CD4-positive, alpha-beta T cell treated with Interleukin-4 for 4 hours (primary cell): ENCODE measurements around the gene MYL6.
"Not testable (repeated sequence)": the region's sequence is repeated elsewhere in the genome, so short reads cannot be mapped to it uniquely, and the experiment has no call there.

Experiments used
- DNase-seq: peaks from one replicate; pipeline ENCODE4 v3.0.0-alpha.2; 2020

MYL6 gene

DNA sequence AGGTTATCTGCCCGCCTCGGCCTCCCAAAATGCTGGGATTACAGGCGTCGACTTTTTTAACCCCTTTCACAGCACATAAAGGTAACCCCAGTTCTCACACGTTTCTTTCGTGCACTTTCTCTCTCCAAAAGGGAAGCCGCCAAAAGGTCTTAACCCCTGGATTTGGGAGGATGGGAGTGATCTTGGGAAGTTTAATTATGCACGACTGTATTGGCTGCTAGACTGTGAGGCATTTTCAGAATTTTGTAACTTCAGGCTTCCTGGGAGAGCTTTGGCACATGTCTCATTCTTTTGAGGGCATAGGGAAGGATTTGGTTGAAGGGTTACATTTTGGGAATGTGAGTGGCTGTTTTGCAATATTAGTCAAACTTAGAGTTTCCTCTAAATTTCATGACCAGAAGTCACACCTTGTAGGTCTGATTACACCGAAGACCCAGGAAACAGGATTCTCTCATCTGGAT, 32.6 kb downstream of the MYL6 start:
- DNase-seq, result no peak

DNA sequence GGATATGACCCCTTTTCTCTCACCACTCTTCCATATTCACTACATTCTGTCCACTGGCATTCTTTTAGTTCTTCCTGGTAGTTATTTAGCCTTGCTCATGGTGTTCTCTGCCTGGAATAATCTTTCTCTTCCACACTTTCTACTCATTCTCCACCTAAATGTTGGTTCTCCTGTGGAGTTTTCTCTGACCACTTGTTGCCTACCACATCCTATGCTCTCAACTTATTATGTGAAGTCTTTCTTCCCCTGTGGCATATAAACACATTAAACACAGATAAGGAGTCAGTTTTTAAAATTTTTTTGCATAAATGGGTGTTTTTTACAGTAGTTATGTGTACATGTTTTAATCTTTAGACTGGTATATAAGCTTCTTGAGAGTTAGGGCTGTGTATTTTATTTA, 34.4 kb downstream of the MYL6 start:
- DNase-seq, result no peak

DNA sequence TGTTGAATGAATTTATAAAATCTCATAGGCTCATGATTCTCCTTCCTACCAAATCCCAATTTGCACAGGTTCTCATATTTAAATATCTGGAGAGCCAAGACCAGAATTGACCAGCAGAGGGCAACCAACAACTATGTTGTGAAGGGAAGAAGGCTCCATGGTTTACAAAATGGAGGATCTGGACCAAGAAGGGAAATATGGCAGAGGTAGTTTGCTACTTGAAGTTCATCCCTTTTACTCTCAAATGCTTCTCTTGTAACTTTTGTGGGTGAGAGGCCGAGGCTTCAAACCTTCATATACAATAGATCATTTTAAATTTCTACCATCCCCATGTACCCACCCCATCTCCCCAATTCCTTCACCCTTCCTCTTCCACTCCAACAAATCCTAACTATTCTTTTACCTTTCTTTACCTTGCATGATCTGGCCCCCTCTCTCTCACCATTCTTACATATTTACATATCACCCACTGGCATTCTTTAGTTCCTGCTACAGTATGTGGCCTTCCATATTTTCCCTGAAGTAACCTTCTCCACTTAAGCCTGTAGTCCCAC, 34.9 kb downstream of the MYL6 start:
- peak; percentile 84 for DNase-seq

DNA sequence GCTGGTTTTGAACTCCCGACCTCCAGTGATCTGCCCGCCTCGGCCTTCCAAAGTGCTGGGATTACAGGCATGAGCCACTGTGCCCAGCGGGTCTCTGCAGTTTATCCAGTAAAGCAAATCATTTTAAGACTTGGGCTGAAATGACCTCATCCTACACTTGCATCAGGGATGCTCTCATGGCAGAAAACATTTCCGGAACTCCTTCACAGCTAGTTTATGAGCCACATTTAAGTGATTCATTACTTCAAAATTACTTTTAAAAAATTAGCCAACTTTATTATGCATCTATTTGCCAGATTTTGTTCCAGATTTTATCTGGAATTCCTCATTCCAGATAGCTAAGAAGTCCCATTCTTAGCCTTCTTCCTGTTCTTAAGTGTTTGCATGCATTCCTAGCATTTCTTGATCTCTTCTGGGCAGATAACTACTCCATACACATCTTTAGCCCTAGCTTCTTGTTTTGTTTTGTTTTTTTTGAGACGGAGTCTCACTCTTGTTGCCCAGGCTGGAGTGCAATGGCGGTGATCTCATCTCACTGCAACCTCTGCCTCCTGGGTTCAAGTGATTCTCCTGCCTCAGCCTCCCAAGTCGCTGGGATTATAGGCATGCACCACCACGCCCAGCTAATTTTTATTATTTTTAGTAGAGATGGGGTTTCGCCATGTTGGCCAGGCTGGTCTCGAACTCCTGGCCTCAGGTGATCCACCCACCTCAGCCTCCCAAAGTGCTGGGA, 38.8 kb downstream of the MYL6 start:
- not testable (repeated sequence) for DNase-seq

DNA sequence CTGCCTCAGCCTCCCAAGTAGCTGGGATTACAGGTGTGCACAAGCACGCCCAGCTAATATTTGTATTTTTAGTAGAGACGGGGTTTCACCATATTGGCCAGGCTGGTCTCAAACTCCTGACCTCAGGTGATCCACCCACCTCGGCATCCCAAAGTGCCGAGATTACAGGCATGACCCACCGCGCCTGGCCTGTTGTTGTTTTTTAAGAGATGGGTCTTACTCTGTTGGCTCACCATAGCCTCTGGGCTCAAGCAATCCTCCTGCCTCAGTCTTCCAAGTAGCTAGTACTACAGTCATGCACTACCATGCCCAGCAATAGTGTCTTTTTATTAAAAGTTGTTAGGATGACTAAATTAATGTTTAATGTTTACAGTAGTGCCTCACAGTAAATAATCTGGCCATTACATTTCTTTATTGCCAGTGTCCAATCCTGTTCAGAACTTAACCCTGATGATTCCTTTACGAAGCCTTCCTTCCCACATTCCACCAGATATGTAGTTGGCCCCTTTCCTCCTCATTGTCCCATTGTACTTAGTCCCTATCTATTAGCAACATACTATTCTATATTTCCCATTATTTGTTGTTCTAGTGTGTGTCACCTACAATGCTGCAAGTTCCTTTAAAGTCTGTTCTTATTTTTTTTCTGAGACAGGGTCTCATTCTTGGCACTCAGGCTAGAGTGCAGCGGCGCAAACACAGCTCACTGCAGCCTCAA, 39.9 kb downstream of the MYL6 start:
- no peak for DNase-seq

DNA sequence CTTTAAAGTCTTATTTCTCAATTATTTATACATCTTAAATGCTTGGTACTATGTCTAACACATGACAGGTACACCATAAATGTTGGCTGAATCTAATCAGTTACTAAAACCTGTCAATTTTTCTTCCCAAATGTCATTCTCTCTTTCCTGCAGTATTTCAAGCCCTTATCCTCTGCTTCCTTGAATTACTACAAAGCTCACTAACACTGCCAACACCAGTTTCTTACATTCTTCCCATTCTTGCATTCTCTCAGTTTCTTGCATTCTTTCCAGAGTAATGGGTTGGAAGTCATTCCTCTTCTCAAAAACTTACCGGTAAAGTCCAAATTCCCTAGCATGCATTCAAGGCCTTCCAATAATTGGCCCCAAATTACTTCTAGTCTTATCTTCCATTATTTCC, 40.7 kb downstream of the MYL6 start:
- no peak for DNase-seq

DNA sequence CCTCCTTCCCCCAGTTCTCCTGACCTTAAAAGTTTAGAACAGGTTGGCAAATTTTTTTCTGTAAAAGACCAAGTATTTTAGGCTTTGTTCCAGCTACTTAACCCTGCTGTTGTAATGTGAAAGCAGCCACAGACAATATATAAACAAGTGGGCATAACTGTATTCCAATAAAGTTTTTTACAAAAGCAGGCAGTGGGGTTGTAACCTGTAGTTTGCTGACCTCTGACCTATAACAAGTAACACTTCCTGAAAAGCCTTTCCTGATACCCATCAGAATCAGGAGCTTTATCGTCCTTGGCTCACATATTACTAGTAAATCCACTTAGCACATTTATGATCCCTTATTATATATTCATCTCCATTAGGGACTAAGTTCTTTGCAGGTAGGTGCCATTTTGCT, 44.2 kb downstream of the MYL6 start:
- no peak for DNase-seq

DNA sequence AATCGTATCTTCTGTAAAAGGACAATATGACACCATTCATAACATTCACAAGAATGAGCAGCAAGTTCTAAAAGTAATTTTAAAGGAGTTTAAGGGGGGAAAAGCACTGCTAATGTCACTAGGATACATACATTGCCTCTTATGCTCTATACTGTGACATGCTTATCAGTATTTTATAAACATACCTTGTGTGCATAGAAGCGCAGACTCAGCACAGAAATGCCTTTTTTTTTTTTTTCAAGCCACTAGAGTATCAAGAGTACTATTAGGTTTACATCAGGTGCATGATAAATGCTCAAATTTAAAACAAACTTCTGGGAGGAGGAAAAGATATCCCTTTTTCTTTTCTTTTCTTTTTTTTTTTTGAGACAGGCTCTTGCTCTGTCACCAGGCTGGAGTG, 44.7 kb downstream of the MYL6 start:
- no peak for DNase-seq

DNA sequence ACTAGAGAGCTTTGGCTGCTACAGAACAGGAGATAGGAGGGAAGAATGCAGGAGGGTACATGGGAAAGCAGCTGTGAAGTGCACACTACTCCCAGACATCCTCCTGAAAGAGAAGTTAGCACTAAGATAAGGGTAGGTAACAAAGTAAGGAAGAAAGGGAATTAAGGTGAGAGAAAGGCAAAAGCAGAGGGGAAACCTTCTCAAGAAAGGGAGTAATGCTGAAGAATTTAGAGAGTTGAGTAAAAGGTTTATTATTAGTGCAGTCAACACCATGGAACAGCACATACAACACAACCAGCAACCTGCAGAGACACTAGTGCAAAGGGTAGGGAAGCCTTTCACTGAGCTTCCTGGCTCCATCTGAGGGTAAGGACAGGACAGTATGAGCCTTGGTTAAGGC, 46.1 kb downstream of the MYL6 start:
- DNase-seq, result no peak

DNA sequence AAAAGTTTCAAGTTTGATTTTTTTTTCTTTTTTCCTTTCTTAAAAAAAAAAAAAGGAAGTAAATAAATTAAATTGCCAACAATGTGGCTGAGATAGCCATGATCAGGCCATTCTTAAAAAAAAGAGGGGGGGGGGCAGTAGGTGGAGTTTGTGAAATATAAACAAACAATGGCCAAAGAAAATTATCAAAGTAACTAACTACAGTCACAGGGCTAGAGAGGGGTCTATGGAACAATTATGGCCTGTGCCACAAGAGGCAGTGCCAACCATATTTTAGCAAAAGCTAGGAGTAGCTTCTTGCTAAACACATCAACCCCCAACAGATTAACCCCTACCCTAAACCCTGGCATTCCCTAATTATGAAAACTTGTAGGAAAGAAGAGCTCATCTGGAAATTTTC, 47.3 kb downstream of the MYL6 start:
- no peak for DNase-seq

DNA sequence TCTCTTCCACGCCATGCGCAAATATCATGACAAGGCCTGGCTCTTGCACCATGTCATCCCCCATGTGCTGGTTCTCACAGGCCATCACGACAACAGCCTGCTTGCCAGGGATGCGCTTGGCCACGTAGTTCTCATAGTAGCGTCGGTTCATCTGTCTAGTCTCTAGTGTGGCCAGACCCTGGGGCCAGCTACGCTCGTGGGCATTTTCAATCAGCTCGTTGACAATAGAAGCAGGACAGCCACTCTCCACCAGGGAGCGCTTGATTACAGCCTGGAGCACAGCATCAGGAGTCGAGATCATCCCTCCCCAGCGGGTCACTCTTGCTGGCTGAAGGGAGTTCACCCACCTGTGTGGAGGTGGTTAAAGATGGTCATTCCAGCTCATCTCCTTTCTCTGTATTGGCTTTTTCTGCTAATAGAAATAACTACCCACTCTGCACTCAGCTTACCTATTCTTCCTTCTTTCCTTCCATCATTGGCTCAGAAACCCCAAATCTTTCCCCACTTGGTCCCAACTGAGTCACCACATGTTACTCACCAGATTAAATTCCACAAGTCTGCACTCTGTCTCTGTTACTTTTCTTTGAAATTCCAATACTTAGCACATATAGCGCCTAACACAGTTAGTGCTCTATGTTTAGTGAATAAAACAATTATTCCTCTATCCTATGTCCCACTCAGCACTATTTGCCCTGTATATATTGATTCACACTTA, 48.5 kb downstream of the MYL6 start:
- peak; percentile 18 for DNase-seq

DNA sequence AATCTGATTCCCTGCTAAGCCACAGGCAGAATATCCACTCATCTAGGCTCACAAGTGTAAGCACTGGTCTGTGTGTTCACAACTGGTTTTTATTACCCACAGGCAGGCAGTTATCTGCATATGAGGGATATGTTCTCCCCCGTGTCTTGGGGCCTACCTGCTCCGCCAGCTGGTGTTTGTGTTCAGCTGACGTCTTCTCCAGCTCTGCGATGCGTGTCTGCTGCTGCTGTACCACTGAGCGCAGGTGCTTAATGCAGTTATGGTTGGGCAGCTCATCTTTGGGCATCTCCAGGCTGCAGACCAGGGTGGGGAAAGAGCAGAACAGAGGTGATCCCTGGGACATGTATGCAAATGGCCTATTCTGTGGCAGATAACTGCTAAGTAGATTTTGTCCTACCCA, 49.8 kb downstream of the MYL6 start:
- DNase-seq, result no peak
